ENCODE data around the gene AMH.

The AMH gene

DNA sequence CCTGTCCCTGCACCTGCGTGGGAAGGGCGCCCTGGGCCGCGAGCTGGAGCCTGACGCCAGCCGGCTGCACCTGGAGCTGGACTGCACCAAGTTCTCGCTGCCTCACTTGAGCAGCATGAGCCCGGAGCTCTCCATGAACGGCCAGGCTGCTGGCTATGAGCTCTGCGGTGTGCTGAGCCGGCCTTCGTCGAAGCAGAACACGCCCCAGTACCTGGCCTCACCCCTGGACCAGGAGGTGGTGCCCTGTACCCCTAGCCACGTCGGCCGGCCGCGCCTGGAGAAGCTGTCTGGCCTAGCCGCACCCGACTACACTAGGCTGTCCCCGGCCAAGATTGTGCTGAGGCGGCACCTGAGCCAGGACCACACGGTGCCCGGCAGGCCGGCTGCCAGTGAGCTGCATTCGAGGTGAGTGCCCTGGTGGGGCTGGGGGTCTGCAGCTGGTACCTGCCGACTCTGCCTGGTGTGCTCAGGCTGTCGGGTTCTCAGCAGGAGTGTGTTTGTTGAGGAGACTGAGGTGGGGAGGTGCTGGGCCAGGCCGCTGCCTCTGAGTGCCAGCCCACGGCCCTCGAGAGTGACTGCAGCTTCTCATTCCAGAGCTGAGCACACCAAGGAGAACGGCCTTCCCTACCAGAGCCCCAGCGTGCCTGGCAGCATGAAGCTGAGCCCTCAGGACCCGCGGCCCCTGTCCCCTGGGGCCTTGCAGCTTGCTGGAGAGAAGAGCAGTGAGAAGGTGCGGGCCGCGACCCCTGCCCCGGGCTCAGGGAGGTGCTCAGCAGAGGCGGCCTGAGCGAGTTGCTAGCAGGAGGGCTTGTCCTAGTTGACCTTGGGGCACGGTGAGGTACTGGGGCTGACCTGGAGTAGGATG is 32.5 kb upstream of the AMH start:
- no peak overlapping the region for H2AFZ ChIP-seq (ENCODE audit: low read length)
- no peaks in the 10 kb centered on the region for H3K9me2 ChIP-seq (replicated peaks; ENCODE audit: low read depth, low read length)
- no peak overlapping the region for H3K4me3 ChIP-seq (ENCODE audit: low read length, poor library complexity, severe bottlenecking)
- H3K79me2 ChIP-seq (ENCODE audit: insufficient read depth, low read length) = no peaks in the 10 kb centered on the region
- no peaks in the 10 kb centered on the region for H3F3A ChIP-seq (ENCODE audit: low read depth)
- no peak overlapping the region for H3K9ac ChIP-seq (ENCODE audit: low read depth, low read length, poor library complexity, severe bottlenecking)
- no peak overlapping the region for H3K4me2 ChIP-seq (ENCODE audit: low read depth, low read length, poor library complexity, severe bottlenecking)
- H3K36me3 ChIP-seq (ENCODE audit: insufficient read depth, low read length) = peaks cover 88% of the 10 kb centered on the region; the same call in 1 of the 2 replicates
- no peaks in the 10 kb centered on the region for H3K4me1 ChIP-seq (ENCODE audit: insufficient read depth, low read length, poor library complexity, severe bottlenecking)
- no peaks in the 10 kb centered on the region for H3K27me3 ChIP-seq (ENCODE audit: insufficient read depth, low read length, poor library complexity, severe bottlenecking)
- no peaks in the 10 kb centered on the region for H4K20me1 ChIP-seq (ENCODE audit: insufficient read depth, low read length, poor library complexity, severe bottlenecking)
- no peaks in the 10 kb centered on the region for H3K9me3 ChIP-seq (ENCODE audit: insufficient read depth, low read depth, low read length)
- TF ChIP-seq, protein P1, sequence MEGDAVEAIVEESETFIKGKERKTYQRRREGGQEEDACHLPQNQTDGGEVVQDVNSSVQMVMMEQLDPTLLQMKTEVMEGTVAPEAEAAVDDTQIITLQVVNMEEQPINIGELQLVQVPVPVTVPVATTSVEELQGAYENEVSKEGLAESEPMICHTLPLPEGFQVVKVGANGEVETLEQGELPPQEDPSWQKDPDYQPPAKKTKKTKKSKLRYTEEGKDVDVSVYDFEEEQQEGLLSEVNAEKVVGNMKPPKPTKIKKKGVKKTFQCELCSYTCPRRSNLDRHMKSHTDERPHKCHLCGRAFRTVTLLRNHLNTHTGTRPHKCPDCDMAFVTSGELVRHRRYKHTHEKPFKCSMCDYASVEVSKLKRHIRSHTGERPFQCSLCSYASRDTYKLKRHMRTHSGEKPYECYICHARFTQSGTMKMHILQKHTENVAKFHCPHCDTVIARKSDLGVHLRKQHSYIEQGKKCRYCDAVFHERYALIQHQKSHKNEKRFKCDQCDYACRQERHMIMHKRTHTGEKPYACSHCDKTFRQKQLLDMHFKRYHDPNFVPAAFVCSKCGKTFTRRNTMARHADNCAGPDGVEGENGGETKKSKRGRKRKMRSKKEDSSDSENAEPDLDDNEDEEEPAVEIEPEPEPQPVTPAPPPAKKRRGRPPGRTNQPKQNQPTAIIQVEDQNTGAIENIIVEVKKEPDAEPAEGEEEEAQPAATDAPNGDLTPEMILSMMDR (conservative IDR thresholded peaks at IDR 0.05; ENCODE audit: low read length) = no peak
- no peak for TF ChIP-seq EZH2phosphoT487 (IDR thresholded peaks at IDR 0.05; ENCODE audit: borderline replicate concordance)

DNA sequence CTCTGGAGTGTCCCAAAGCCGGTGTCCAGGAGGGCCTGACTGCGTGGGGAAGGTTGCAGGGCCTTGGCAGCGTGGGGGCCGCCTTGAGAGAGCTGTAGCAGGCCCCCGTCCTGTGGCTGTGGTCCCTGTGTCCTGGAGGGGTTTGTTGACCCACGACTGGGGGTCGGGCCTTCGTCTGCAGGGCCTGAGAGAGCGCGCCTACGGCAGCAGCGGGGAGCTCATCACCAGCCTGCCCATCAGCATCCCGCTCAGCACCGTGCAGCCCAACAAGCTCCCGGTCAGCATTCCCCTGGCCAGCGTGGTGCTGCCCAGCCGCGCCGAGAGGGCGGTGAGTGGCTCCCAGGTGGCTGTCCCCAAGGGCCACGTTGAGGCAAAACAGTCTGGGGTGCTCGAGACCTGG is 31.5 kb upstream of the AMH start:
- Histone ChIP-seq H3F3A (ENCODE audit: low read depth) (no peaks in the 10 kb centered on the region), H3K79me2 (ENCODE audit: insufficient read depth, low read length) (no peaks in the 10 kb centered on the region), H3K4me1 (ENCODE audit: insufficient read depth, low read length, poor library complexity, severe bottlenecking) (no peaks in the 10 kb centered on the region), H3K27me3 (ENCODE audit: insufficient read depth, low read length, poor library complexity, severe bottlenecking) (no peaks in the 10 kb centered on the region), H3K4me3 (ENCODE audit: low read length, poor library complexity, severe bottlenecking) (no peak overlapping the region), H2AFZ (ENCODE audit: low read length) (no peak overlapping the region), H3K9ac (ENCODE audit: low read depth, low read length, poor library complexity, severe bottlenecking) (no peak overlapping the region), H3K36me3 (ENCODE audit: insufficient read depth, low read length) (peaks cover 87% of the 10 kb centered on the region; the same call in 1 of the 2 replicates), H3K9me2 (replicated peaks; ENCODE audit: low read depth, low read length) (no peaks in the 10 kb centered on the region), H4K20me1 (ENCODE audit: insufficient read depth, low read length, poor library complexity, severe bottlenecking) (no peaks in the 10 kb centered on the region), H3K4me2 (ENCODE audit: low read depth, low read length, poor library complexity, severe bottlenecking) (no peak overlapping the region), H3K9me3 (ENCODE audit: insufficient read depth, low read depth, low read length) (no peaks in the 10 kb centered on the region)
- no peak for TF ChIP-seq EZH2phosphoT487 (IDR thresholded peaks at IDR 0.05; ENCODE audit: borderline replicate concordance)
- TF ChIP-seq, protein P1 (conservative IDR thresholded peaks at IDR 0.05; ENCODE audit: low read length) = no peak

DNA sequence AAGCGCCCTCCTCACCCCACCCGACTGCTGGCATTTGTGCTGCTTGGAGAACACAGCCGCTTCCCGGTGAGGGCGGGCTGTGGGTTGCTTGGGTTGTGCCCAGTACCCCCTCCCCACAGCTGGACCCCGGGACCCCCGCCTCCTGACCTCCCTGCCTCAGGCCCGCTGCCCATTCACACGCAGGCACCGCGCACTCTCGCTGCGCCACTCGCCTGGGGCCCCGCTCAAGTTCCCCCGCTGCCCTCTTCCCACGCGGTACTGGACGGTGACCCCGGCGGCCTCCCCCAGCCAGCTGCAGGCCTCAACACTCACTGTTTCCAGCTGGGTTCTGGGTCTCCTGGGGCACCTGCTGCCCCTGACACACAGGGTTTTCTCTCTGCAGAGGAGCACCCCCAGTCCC is 29.4 kb upstream of the AMH start:
- Histone ChIP-seq H3K79me2 (ENCODE audit: insufficient read depth, low read length) (no peaks in the 10 kb centered on the region), H3K9me2 (replicated peaks; ENCODE audit: low read depth, low read length) (no peaks in the 10 kb centered on the region), H3K27me3 (ENCODE audit: insufficient read depth, low read length, poor library complexity, severe bottlenecking) (no peaks in the 10 kb centered on the region), H3K4me3 (ENCODE audit: low read length, poor library complexity, severe bottlenecking) (no peak overlapping the region), H3F3A (ENCODE audit: low read depth) (no peaks in the 10 kb centered on the region), H2AFZ (ENCODE audit: low read length) (no peak overlapping the region), H3K9ac (ENCODE audit: low read depth, low read length, poor library complexity, severe bottlenecking) (no peak overlapping the region), H3K4me1 (ENCODE audit: insufficient read depth, low read length, poor library complexity, severe bottlenecking) (no peaks in the 10 kb centered on the region), H4K20me1 (ENCODE audit: insufficient read depth, low read length, poor library complexity, severe bottlenecking) (no peaks in the 10 kb centered on the region), H3K4me2 (ENCODE audit: low read depth, low read length, poor library complexity, severe bottlenecking) (no peak overlapping the region), H3K36me3 (ENCODE audit: insufficient read depth, low read length) (peaks cover 85% of the 10 kb centered on the region; the same call in 1 of the 2 replicates), H3K9me3 (ENCODE audit: insufficient read depth, low read depth, low read length) (no peaks in the 10 kb centered on the region)
- no peak for TF ChIP-seq EZH2phosphoT487 (IDR thresholded peaks at IDR 0.05; ENCODE audit: borderline replicate concordance)
- TF ChIP-seq, protein P1 (conservative IDR thresholded peaks at IDR 0.05; ENCODE audit: low read length) = no peak

Data from Loucy (cell line).